ENCODE measurements around the gene SPN. TPM values are rescaled to one million over a fixed set of nuclear protein-coding genes. Genes with fewer than 3 reads are reported as not detected.
"Not testable (repeated sequence)": the region's sequence is repeated elsewhere in the genome, so short reads cannot be mapped to it uniquely, and the experiment has no call there.

Gene SPN
- total RNA-seq, 1 experiment from 2014 or later = not detected

- DNase-seq (ENCODE audit: low read depth) = no peak
Observed at GRCh38 chr16:29676989-29677785, 14.1 kb downstream of the SPN start.

- no peak for DNase-seq (ENCODE audit: low read depth)
Observed at GRCh38 chr16:29678691-29679267, 15.7 kb downstream of the SPN start, which contains the start of gene QPRT. Gene QPRT, plus strand, starts transcription at chr16:29679180. Its CDS starts 18 bp downstream, at chr16:29679198.

DNA sequence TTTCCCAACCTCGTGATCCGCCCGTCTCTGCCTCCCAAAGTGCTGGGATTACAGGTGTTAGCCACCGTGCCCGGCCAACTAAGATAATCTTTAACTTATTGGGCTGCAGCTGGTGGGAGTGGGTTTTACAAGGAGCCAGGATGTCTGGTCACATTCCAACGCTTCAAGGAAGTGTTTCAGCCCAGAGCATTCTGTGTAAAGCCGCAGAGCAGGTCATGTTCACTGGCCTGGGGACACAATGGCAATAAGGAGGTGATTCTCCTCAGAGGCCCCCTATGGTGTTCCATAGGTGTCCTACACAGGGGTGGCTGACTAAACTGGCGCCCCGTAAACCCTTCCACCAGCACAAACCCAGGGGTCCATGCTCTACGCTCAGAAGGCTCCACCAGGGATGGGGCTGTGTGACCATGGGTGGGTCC is 17.1 kb downstream of the SPN start:
- DNase-seq (ENCODE audit: low read depth) = no peak

GRCh38 chr16:29683543-29684090 is 20.6 kb downstream of the SPN start:
- DNase-seq (ENCODE audit: low read depth) = no peak

DNA sequence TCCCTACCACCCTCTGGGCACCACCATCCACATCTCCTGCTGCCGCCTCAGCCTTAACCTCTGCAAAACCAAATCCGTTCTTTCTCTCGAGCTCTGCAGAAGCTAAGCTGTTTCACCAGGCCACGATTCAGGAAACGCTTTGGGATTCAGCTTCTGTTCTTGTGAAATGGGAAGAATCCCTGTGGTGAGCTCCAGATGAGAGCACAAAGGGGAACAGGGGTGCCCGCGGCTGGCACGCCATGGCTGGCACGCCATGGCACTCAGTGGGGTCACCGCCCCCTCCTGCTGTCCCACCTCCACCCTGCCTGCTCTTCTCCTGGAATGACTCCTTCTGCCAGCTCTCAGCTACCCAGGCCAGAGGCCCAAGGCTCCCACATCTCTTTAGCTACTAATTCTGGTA is 21.6 kb downstream of the SPN start:
- no peak for DNase-seq (ENCODE audit: low read depth)

DNA sequence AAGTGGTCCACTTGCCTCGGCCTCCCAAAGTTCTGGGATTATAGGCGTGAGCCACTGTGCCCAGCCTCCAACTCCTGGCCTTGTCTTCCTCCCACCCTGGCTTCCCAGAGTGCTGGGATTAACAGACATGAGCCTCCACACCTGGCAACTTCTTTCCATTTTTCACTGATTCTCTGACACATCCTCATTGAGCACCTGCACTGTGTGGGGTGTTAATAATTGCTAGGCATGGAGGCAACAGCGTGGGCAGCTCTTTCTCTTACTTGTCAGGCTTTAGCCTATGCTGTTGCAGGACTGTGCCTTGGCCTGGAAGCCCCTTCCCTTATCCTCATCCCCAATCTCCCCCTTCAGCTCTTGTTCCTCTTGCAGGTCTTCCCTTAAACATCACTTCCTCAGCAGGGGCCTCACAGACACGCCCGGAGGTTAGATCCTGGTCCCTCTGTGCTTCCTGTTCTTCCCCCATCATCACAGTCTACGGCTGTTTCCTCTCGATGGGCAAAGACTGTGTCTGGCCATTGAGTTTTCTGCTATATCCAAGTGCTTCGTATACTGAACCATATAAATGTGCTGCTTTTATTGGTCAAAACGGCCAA is 23.8 kb downstream of the SPN start:
- no peak for DNase-seq (ENCODE audit: low read depth)

- DNase-seq (ENCODE audit: low read depth) = no peak
Observed at GRCh38 chr16:29687755-29688154, 24.7 kb downstream of the SPN start.

GRCh38 chr16:29688172-29688571 is 25.1 kb downstream of the SPN start:
- no peak for DNase-seq (ENCODE audit: low read depth)

GRCh38 chr16:29689490-29690351 is 26.7 kb downstream of the SPN start:
- DNase-seq (ENCODE audit: low read depth) = not testable (repeated sequence)

- not testable (repeated sequence) for DNase-seq (ENCODE audit: low read depth)
Observed at GRCh38 chr16:29692606-29693005, 29.6 kb downstream of the SPN start.

GRCh38 chr16:29694384-29695195 is 31.5 kb downstream of the SPN start:
- peak; percentile 99 for DNase-seq (ENCODE audit: low read depth)

DNA sequence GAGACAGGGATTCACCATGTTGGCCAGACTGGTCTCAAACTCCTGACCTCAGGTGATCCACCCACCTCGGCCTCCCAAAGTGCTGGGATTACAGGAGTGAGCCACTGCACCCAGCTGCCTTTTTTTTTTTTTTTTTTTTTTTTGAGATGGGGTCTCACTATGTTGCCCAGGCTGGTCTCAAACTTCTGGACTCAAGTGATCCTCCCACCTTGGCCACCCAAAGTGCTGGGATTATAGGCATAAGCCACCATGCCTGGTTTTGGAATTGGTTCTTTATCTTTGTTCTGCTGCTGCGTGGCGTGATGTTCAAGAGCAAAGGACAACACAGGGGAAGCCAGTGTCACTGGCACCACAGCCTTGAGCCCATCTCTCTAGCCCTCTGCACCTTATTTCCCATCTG is 32.6 kb downstream of the SPN start:
- not testable (repeated sequence) for DNase-seq (ENCODE audit: low read depth)

DNA sequence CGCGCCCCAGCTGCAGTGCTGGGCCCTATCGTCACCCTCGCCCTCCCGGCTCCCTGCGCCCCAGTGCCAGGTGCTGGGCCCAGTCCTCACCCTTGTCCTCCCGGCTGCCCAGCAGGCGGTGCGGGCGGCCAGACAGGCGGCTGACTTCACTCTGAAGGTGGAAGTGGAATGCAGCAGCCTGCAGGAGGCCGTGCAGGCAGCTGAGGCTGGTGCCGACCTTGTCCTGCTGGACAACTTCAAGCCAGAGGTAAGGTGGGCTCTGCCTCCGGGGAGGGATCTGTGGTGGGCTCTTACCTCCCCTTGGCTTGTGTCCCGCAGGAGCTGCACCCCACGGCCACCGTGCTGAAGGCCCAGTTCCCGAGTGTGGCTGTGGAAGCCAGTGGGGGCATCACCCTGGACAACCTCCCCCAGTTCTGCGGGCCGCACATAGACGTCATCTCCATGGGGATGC is 33.9 kb downstream of the SPN start:
- no peak for DNase-seq (ENCODE audit: low read depth)

DNA sequence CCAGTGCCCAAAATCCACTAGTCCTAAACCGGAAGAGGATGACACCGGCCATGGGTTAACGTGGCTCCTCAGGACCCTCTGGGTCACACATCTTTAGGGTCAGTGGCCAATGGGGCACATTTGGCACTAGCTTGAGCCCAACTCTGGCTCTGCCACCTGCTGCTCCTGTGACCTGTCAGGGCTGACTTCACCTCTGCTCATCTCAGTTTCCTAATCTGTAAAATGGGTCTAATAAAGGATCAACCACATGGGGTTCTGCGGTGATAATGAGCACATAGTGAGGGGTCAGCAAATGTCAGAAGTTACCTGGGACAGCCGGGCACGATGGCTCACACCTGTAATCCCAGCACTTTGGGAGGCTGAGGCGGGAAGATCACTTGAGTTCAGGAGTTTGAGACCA is 34.3 kb downstream of the SPN start:
- no peak for DNase-seq (ENCODE audit: low read depth)

DNA sequence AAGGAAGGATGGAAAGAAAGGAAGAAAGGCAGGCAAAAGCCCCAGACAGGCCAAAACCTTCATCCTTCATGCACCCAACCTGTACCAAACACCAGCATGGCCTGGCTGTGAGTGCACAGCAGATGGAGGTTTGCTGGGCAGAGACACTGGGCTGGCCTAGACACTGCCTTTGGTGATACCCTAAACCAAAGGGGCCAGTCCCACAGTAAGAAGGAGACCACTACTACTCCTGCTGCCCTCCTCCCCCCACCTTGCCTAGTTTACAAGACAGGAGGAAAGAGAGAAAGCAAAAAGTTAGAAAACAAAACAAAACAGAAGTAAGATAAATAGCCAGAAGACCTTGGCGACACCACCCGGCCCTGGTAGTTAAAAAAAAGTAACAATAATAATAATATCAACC is 35.0 kb downstream of the SPN start:
- DNase-seq (ENCODE audit: low read depth) = no peak

GRCh38 chr16:29698484-29699323 is 35.7 kb downstream of the SPN start:
- no peak for DNase-seq (ENCODE audit: low read depth)

DNA sequence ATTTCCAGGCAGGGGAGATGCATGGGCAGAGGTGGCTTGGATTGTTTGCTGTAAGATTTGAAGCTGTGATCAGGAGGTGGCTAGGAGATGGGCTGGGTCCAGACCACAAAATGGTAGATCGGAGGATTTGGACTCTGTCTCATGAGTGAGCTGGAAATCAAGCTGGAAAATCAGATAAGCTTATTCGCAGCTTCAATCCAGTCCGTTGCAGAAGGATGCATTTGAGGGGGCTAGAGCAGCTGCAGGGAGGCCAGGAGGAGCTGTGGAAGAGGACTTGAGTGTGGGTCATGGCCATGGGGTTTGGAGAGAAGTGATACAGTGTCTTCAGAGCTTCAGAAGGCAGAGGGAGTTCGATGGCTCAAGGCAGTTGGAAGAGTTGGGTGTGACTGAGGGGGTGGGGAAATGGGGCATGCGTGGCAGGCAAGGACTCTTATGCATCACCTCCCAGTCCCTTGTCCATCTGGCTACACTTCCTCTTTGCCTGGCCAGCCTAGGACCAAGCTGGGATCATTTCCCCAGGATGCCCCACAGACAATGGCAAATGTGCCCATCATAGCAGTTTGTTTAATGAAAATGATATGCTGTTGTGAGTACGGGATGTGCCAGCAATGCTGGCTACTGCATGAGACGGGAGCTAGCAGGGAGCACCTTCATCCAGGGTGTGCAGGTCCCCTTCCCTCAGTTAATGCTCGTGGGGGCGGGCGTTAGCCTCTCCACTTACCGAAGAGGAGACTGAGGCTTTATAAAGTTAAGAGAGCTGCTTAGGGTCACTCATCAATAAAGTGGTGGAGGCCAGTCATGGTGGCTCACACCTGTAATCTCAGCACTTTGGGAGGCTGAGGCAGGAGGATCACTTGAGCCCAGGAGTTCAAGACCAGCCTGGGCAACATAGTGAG is 36.5 kb downstream of the SPN start:
- DNase-seq (ENCODE audit: low read depth) = no peak

- DNase-seq (ENCODE audit: low read depth) = peak; percentile 82
Observed at GRCh38 chr16:29700253-29700987, 37.4 kb downstream of the SPN start.
